Astrocyte (in vitro differentiated cells and primary cell): Measurements from ENCODE around the gene RASGRP2. TPM values are rescaled to one million over a fixed set of nuclear protein-coding genes. Genes with fewer than 3 reads are reported as not detected.

ENCODE experiments used
- DNase-seq: peaks from one replicate; pipeline ENCODE4 v3.0.0-alpha.2; 2010; ENCODE audit warnings: low read depth
- FAIRE-seq: peaks from 2 replicates; lab custom pipeline; 2011; peaks lifted over from hg19 to GRCh38; lab: Jason Lieb, UNC
- H2AFZ ChIP-seq: 2 replicates; pipeline ENCODE4 v1.6.0; 2012; ENCODE audit warnings: low read depth, low read length, inconsistent platforms
- H3K27ac ChIP-seq: 2 replicates; pipeline ENCODE4 v1.5.1; 2011; ENCODE audit warnings: low read depth, low read length, inconsistent platforms
- H3K27me3 ChIP-seq: 2 replicates; pipeline ENCODE4 v1.6.0; 2011; ENCODE audit warnings: low read length, inconsistent platforms; ENCODE audit not compliant: insufficient read depth
- H3K36me3 ChIP-seq: 2 replicates; pipeline ENCODE4 v1.5.1; 2011; ENCODE audit warnings: low read length, inconsistent platforms; ENCODE audit not compliant: insufficient read depth
- H3K4me1 ChIP-seq: 2 replicates; pipeline ENCODE4 v1.5.1; 2011; ENCODE audit warnings: low read length, inconsistent platforms; ENCODE audit not compliant: insufficient read depth
- H3K4me2 ChIP-seq: 2 replicates; pipeline ENCODE4 v1.6.0; 2012; ENCODE audit warnings: low read length, inconsistent platforms
- H3K4me3 ChIP-seq: 2 replicates; pipeline ENCODE4 v1.5.1; 2011; ENCODE audit warnings: low read depth, mild to moderate bottlenecking, low read length, inconsistent platforms; ENCODE audit not compliant: insufficient read depth
- H3K79me2 ChIP-seq: 2 replicates; pipeline ENCODE4 v1.6.0; 2012; ENCODE audit warnings: mild to moderate bottlenecking, low read length, inconsistent platforms; ENCODE audit not compliant: insufficient read depth
- H3K9ac ChIP-seq: 2 replicates; pipeline ENCODE4 v1.6.0; 2012; ENCODE audit warnings: mild to moderate bottlenecking, low read length, inconsistent platforms
- H3K9me3 ChIP-seq: 2 replicates; pipeline ENCODE4 v1.5.1; 2012; ENCODE audit warnings: low read depth, mild to moderate bottlenecking, low read length, inconsistent platforms; ENCODE audit not compliant: insufficient read depth
- H4K20me1 ChIP-seq: 2 replicates; pipeline ENCODE4 v1.6.0; 2012; ENCODE audit warnings: low read length, inconsistent platforms; ENCODE audit not compliant: insufficient read depth
- H3K27ac Mint-ChIP-seq: one replicate; pipeline ENCODE4 v1.8.0; 2021; ENCODE audit warnings: mild to moderate bottlenecking, mixed read lengths; ENCODE audit not compliant: unreplicated experiment
- H3K27me3 Mint-ChIP-seq: one replicate; pipeline ENCODE4 v1.8.0; 2021; ENCODE audit warnings: low read depth, mixed read lengths; ENCODE audit not compliant: unreplicated experiment
- H3K36me3 Mint-ChIP-seq: one replicate; pipeline ENCODE4 v1.8.0; 2021; ENCODE audit warnings: low read depth, mixed read lengths; ENCODE audit not compliant: unreplicated experiment
- H3K4me1 Mint-ChIP-seq: one replicate; pipeline ENCODE4 v1.8.0; 2021; ENCODE audit warnings: low read depth, mixed read lengths; ENCODE audit not compliant: unreplicated experiment
- H3K4me3 Mint-ChIP-seq: one replicate; pipeline ENCODE4 v1.8.0; 2021; ENCODE audit warnings: mild to moderate bottlenecking, moderate library complexity, mixed read lengths; ENCODE audit not compliant: unreplicated experiment
- H3K9me3 Mint-ChIP-seq: one replicate; pipeline ENCODE4 v1.8.0; 2021; ENCODE audit warnings: mild to moderate bottlenecking, mixed read lengths; ENCODE audit not compliant: unreplicated experiment
- CTCF ChIP-seq: IDR thresholded peaks from 2 replicates; pipeline ENCODE4 v1.5.1; 2011; ENCODE audit warnings: low read depth, mild to moderate bottlenecking, inconsistent platforms, low read length, moderate library complexity; ENCODE audit not compliant: insufficient read depth
- EZH2 ChIP-seq: IDR thresholded peaks from 2 replicates; pipeline ENCODE4 v1.6.1; 2012; ENCODE audit warnings: mild to moderate bottlenecking, low read length, inconsistent platforms; ENCODE audit not compliant: insufficient read depth
- total RNA-seq: library from RNA; stranded (reverse); gene quantifications from 2 replicates; pipeline ENCODE4 v1.2.1, GENCODE V29; 2021

Gene RASGRP2
- total RNA-seq, 1 donor from 2014 or later: 3.9 TPM

GRCh38 chr11:64728757-64729365, 15.1 kb downstream of the RASGRP2 start:
- H3K4me1 Mint-ChIP-seq: no peaks in the 10 kb centered on the region
- no peaks in the 10 kb centered on the region for H3K36me3 ChIP-seq
- H3K27ac ChIP-seq: no peak overlapping the region
- peaks cover 43% of the 10 kb centered on the region for H3K27me3 Mint-ChIP-seq
- TF ChIP-seq CTCF (no peak), EZH2 (no peak)
- no peak overlapping the region for H2AFZ ChIP-seq
- no peaks in the 10 kb centered on the region for H3K79me2 ChIP-seq
- no peak for FAIRE-seq
- no peaks in the 10 kb centered on the region for H3K36me3 Mint-ChIP-seq
- peaks cover 17% of the 10 kb centered on the region for H3K27me3 ChIP-seq
- no peak overlapping the region for H3K4me3 Mint-ChIP-seq
- H3K9me3 Mint-ChIP-seq: no peaks in the 10 kb centered on the region
- no peak overlapping the region for H3K4me3 ChIP-seq
- H3K4me2 ChIP-seq: no peak overlapping the region
- H4K20me1 ChIP-seq: no peaks in the 10 kb centered on the region
- no peak overlapping the region for H3K9ac ChIP-seq
- DNase-seq: no peak
- no peaks in the 10 kb centered on the region for H3K4me1 ChIP-seq
- no peak overlapping the region for H3K27ac Mint-ChIP-seq
- no peaks in the 10 kb centered on the region for H3K9me3 ChIP-seq

GRCh38 chr11:64726867-64727530, 16.9 kb downstream of the RASGRP2 start:
- H3K27me3 Mint-ChIP-seq: peaks cover 43% of the 10 kb centered on the region
- H3K27ac Mint-ChIP-seq: no peak overlapping the region
- H3K36me3 Mint-ChIP-seq: no peaks in the 10 kb centered on the region
- TF ChIP-seq CTCF (no peak), EZH2 (no peak)
- no peak overlapping the region for H3K4me3 Mint-ChIP-seq
- peaks cover 21% of the 10 kb centered on the region for H3K27me3 ChIP-seq
- H2AFZ ChIP-seq: no peak overlapping the region
- no peak for DNase-seq
- H3K9me3 Mint-ChIP-seq: no peaks in the 10 kb centered on the region
- no peak for FAIRE-seq
- H3K4me2 ChIP-seq: no peak overlapping the region
- no peak overlapping the region for H3K9ac ChIP-seq
- no peaks in the 10 kb centered on the region for H4K20me1 ChIP-seq
- H3K4me3 ChIP-seq: no peak overlapping the region
- peaks cover 3% of the 10 kb centered on the region for H3K4me1 ChIP-seq
- H3K36me3 ChIP-seq: no peaks in the 10 kb centered on the region
- no peaks in the 10 kb centered on the region for H3K4me1 Mint-ChIP-seq
- no peak overlapping the region for H3K27ac ChIP-seq
- no peaks in the 10 kb centered on the region for H3K79me2 ChIP-seq
- no peaks in the 10 kb centered on the region for H3K9me3 ChIP-seq

GRCh38 chr11:64726211-64726641, 17.7 kb downstream of the RASGRP2 start:
- Mint-ChIP-seq H3K9me3 (no peaks in the 10 kb centered on the region), H3K4me3 (no peak overlapping the region), H3K27me3 (peaks cover 47% of the 10 kb centered on the region), H3K36me3 (no peaks in the 10 kb centered on the region), H3K27ac (no peak overlapping the region), H3K4me1 (no peaks in the 10 kb centered on the region)
- peaks cover 29% of the 10 kb centered on the region for H3K27me3 ChIP-seq
- H3K36me3 ChIP-seq: no peaks in the 10 kb centered on the region
- H3K79me2 ChIP-seq: no peaks in the 10 kb centered on the region
- no peaks in the 10 kb centered on the region for H3K9me3 ChIP-seq
- no peak overlapping the region for H2AFZ ChIP-seq
- H3K4me3 ChIP-seq: no peak overlapping the region
- H4K20me1 ChIP-seq: no peaks in the 10 kb centered on the region
- no peak overlapping the region for H3K27ac ChIP-seq
- DNase-seq (no peak), FAIRE-seq (no peak)
- peaks cover 3% of the 10 kb centered on the region for H3K4me1 ChIP-seq
- H3K4me2 ChIP-seq: no peak overlapping the region
- H3K9ac ChIP-seq: no peak overlapping the region
- TF ChIP-seq EZH2: no peak
- no peak for TF ChIP-seq CTCF
